Loucy (cell line): ENCODE results near the gene NPDC1.

Experiments used
- EZH2phosphoT487 ChIP-seq: fragments of 200-600 bp; IDR thresholded peaks from 2 replicates; pipeline ENCODE4 v1.6.1; 2018; ENCODE audit warnings: antibody characterized with exemption, mild to moderate bottlenecking, moderate library complexity, borderline replicate concordance
- TF ChIP-seq, protein P1 (sequence below): fragments of 200-600 bp; sonication (generic); conservative IDR thresholded peaks from 2 replicates; pipeline ENCODE4 v1.5.1; 2014; ENCODE audit warnings: mild to moderate bottlenecking, antibody characterized with exemption, low read length

DNA sequence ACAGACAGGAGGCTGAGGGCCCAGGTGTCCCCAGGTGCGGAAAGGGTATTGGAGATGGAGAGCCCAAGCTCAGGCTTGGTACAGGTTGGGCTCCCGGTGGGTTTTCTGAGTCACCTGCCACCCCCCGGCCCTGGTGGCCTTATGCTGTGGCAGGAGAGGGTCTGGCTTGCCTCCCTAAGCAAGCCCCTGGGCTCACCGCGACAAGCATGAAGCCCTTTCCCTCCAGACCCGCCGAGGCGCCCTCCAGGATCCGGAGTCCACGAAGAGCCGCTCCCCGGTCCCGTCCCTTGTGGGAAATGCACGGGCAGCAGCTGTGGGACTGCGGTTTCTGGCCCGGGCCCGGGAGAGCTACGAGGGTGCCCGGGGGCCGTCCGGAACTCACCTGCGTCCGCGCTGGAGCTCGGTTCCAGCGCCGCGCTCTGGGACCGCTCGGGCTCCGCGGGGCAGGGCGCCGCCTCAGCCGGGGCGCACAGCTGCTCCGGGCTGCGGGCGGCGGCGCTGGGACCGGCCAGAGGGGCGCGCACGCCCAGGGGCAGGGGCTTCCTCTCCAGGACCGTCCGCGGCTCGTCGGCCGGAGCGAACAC is 23.6 kb upstream of the NPDC1 start:
- TF ChIP-seq, protein P1, sequence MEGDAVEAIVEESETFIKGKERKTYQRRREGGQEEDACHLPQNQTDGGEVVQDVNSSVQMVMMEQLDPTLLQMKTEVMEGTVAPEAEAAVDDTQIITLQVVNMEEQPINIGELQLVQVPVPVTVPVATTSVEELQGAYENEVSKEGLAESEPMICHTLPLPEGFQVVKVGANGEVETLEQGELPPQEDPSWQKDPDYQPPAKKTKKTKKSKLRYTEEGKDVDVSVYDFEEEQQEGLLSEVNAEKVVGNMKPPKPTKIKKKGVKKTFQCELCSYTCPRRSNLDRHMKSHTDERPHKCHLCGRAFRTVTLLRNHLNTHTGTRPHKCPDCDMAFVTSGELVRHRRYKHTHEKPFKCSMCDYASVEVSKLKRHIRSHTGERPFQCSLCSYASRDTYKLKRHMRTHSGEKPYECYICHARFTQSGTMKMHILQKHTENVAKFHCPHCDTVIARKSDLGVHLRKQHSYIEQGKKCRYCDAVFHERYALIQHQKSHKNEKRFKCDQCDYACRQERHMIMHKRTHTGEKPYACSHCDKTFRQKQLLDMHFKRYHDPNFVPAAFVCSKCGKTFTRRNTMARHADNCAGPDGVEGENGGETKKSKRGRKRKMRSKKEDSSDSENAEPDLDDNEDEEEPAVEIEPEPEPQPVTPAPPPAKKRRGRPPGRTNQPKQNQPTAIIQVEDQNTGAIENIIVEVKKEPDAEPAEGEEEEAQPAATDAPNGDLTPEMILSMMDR = no peak
- no peak for TF ChIP-seq EZH2phosphoT487
